H1 (cell line): ENCODE results near the gene CPA1. TPM values are rescaled to one million over a fixed set of nuclear protein-coding genes. Genes with fewer than 3 reads are reported as not detected.

Source experiments
- CTCF ChIA-PET: fragments of 300-600 bp; sonication (Branson Sonifier 250); formaldehyde crosslinking; loops from one replicate; lab custom pipeline; 2021; ENCODE audit not compliant: partially characterized antibody; lab: Charles Lee
- POLR2A ChIA-PET: fragments of 300-600 bp; sonication (Branson Sonifier 250); formaldehyde crosslinking; loops from one replicate; lab custom pipeline; 2021; ENCODE audit warnings: inconsistent platforms; ENCODE audit not compliant: partially characterized antibody; lab: Charles Lee
- DNase-seq, 2 experiments: peaks; one replicate each; pipeline versions ENCODE4 v3.0.0 to v3.0.0-alpha.2; 2010 to 2022; ENCODE audit warnings: low spot score in 2 of 2, low read depth in 1 of 2, mixed read lengths in 1 of 2
- FAIRE-seq: peaks from 2 replicates; lab custom pipeline; 2011; peaks lifted over from hg19 to GRCh38; lab: Jason Lieb, UNC
- H2AFZ ChIP-seq: 2 replicates; pipeline ENCODE4 v1.8.1; 2012; ENCODE audit warnings: low read length, inconsistent platforms
- H2AK5ac ChIP-seq: 2 replicates; pipeline ENCODE4 v1.6.1; 2013; ENCODE audit warnings: low read depth, low read length
- H2BK120ac ChIP-seq: replicated peaks from 2 replicates; pipeline ENCODE3; 2013; ENCODE audit warnings: low read depth, low read length, inconsistent platforms
- H2BK12ac ChIP-seq: 2 replicates; pipeline ENCODE4 v1.6.1; 2013; ENCODE audit warnings: low read depth, low read length
- H2BK15ac ChIP-seq: 2 replicates; pipeline ENCODE4 v1.6.1; 2013; ENCODE audit warnings: low read length
- H2BK20ac ChIP-seq: 2 replicates; pipeline ENCODE4 v1.6.1; 2013; ENCODE audit warnings: low read length
- H2BK5ac ChIP-seq: 2 replicates; pipeline ENCODE4 v1.6.1; 2013; ENCODE audit warnings: low read depth, low read length
- H3K14ac ChIP-seq: 2 replicates; pipeline ENCODE4 v1.6.1; 2013; ENCODE audit warnings: inconsistent platforms; ENCODE audit not compliant: insufficient read length
- H3K18ac ChIP-seq: 2 replicates; pipeline ENCODE4 v1.6.1; 2013; ENCODE audit warnings: low read length; ENCODE audit errors: extremely low read depth
- H3K23ac ChIP-seq: 2 replicates; pipeline ENCODE4 v1.6.1; 2013; ENCODE audit warnings: inconsistent platforms; ENCODE audit not compliant: insufficient read length
- H3K23me2 ChIP-seq: 2 replicates; pipeline ENCODE4 v1.6.1; 2013; ENCODE audit warnings: low read depth, low read length
- H3K27ac ChIP-seq: 2 replicates; pipeline ENCODE4 v1.6.1; 2011; ENCODE audit warnings: low read depth, low read length, inconsistent platforms
- H3K27me3 ChIP-seq, 4 experiments: replicated peaks in 1 of 4; 1 replicate in 1 of 4; 2 replicates in 3 of 4; pipeline versions ENCODE4 v1.6.1 to v1.8.1; 2011 to 2013; ENCODE audit warnings: low read length in 3 of 4, mild to moderate bottlenecking in 3 of 4, inconsistent platforms in 2 of 4, mixed read lengths in 2 of 4, moderate library complexity in 1 of 4; ENCODE audit not compliant: control insufficient read depth in 3 of 4, insufficient read depth in 3 of 4; ENCODE audit errors: extremely low read depth in 1 of 4
- H3K36me3 ChIP-seq, 4 experiments: 2 replicates each; pipeline versions ENCODE4 v1.6.1 to v1.8.1; 2011 to 2013; ENCODE audit warnings: mild to moderate bottlenecking in 4 of 4, low read length in 3 of 4, moderate library complexity in 2 of 4, control low read depth in 1 of 4, inconsistent platforms in 1 of 4; ENCODE audit not compliant: insufficient read depth in 4 of 4, control insufficient read depth in 2 of 4
- H3K4ac ChIP-seq: replicated peaks from 2 replicates; pipeline ENCODE3; 2013; ENCODE audit warnings: low read length, low read depth, mixed read lengths, inconsistent platforms; ENCODE audit not compliant: insufficient read length
- H3K4me1 ChIP-seq, 4 experiments: replicated peaks in 1 of 4; 1 replicate in 1 of 4; 2 replicates in 3 of 4; pipeline versions ENCODE4 v1.6.1 to v1.8.1; 2011 to 2013; ENCODE audit warnings: low read length in 3 of 4, inconsistent platforms in 2 of 4, mixed read lengths in 1 of 4; ENCODE audit not compliant: insufficient read depth in 4 of 4, control insufficient read depth in 3 of 4
- H3K4me2 ChIP-seq, 2 experiments: 2 replicates each; pipeline versions ENCODE4 v1.6.1 to v1.8.1; 2011 to 2013; ENCODE audit warnings: low read depth in 2 of 2, low read length in 2 of 2, control low read depth in 1 of 2, inconsistent platforms in 1 of 2, mild to moderate bottlenecking in 1 of 2; ENCODE audit not compliant: insufficient read depth in 1 of 2
- H3K4me3 ChIP-seq, 4 experiments: fragments of 200-600, 300-600 bp in 1 of 4; sonication (generic), shearing (Covaris generic), sonication (Bioruptor Twin) in 1 of 4; 2 replicates each; pipeline versions ENCODE4 v1.5.1 to v1.8.1; 2011 to 2016; ENCODE audit warnings: low read length in 4 of 4, low read depth in 3 of 4, control low read depth in 2 of 4, inconsistent platforms in 2 of 4, mild to moderate bottlenecking in 2 of 4, mixed read lengths in 1 of 4, moderate library complexity in 1 of 4; ENCODE audit not compliant: insufficient read depth in 2 of 4; ENCODE audit errors: extremely low read depth in 1 of 4
- H3K56ac ChIP-seq: replicated peaks from 2 replicates; pipeline ENCODE3; 2013; ENCODE audit warnings: low read depth, mild to moderate bottlenecking, mixed read lengths, low read length, inconsistent platforms; ENCODE audit not compliant: insufficient read length
- H3K79me1 ChIP-seq: 2 replicates; pipeline ENCODE4 v1.6.1; 2013; ENCODE audit warnings: low read depth, low read length, control low read depth
- H3K79me2 ChIP-seq, 2 experiments: 2 replicates each; pipeline versions ENCODE4 v1.6.1 to v1.8.1; 2012 to 2013; ENCODE audit warnings: low read length in 2 of 2, mild to moderate bottlenecking in 2 of 2, inconsistent platforms in 1 of 2; ENCODE audit not compliant: insufficient read depth in 2 of 2, control insufficient read depth in 1 of 2
- H3K9ac ChIP-seq, 4 experiments: replicated peaks in 1 of 4; 1 replicate in 1 of 4; 2 replicates in 3 of 4; pipeline versions ENCODE4 v1.6.1 to v1.8.1; 2011 to 2013; ENCODE audit warnings: low read depth in 3 of 4, low read length in 3 of 4, control low read depth in 2 of 4, mild to moderate bottlenecking in 2 of 4, moderate library complexity in 2 of 4, inconsistent platforms in 1 of 4; ENCODE audit errors: extremely low read depth in 1 of 4
- H3K9me3 ChIP-seq, 2 experiments: 2 replicates each; pipeline versions ENCODE4 v1.6.1 to v1.8.1; 2012 to 2013; ENCODE audit warnings: mild to moderate bottlenecking in 2 of 2, moderate library complexity in 2 of 2, control low read depth in 1 of 2, inconsistent platforms in 1 of 2, low read depth in 1 of 2, low read length in 1 of 2, mixed read lengths in 1 of 2; ENCODE audit not compliant: insufficient read depth in 2 of 2
- H4K20me1 ChIP-seq, 2 experiments: replicated peaks in 1 of 2; 2 replicates each; pipeline versions ENCODE3 to v1.8.1; 2011 to 2013; ENCODE audit warnings: inconsistent platforms in 2 of 2, low read length in 2 of 2, mild to moderate bottlenecking in 1 of 2; ENCODE audit not compliant: insufficient read depth in 2 of 2, control insufficient read depth in 1 of 2
- H4K5ac ChIP-seq: 2 replicates; pipeline ENCODE4 v1.6.1; 2013; ENCODE audit warnings: low read length, low read depth, mixed read lengths, inconsistent platforms; ENCODE audit not compliant: insufficient read length
- H4K8ac ChIP-seq: 2 replicates; pipeline ENCODE4 v1.8.0; 2013; ENCODE audit warnings: mild to moderate bottlenecking, moderate library complexity, low read length, inconsistent platforms; ENCODE audit not compliant: insufficient read depth; ENCODE audit errors: extremely low read depth
- H4K91ac ChIP-seq: replicated peaks from 2 replicates; pipeline ENCODE3; 2013; ENCODE audit warnings: low read length, mixed read lengths, inconsistent platforms; ENCODE audit not compliant: insufficient read length
- CEBPB ChIP-seq: IDR thresholded peaks from 2 replicates; pipeline ENCODE4 v1.6.1; 2012; ENCODE audit warnings: low read depth, low read length
- E2F6 ChIP-seq: IDR thresholded peaks from 2 replicates; pipeline ENCODE4 v1.6.1; 2012; ENCODE audit warnings: inconsistent platforms
- FOSL1 ChIP-seq: IDR thresholded peaks from 2 replicates; pipeline ENCODE4 v1.6.1; 2011; ENCODE audit warnings: mild to moderate bottlenecking, low read depth, low read length, moderate library complexity; ENCODE audit not compliant: insufficient read depth
- GTF2F1 ChIP-seq: IDR thresholded peaks from 2 replicates; pipeline ENCODE4 v1.6.1; 2012; ENCODE audit warnings: low read depth, low read length, improper control_type of control experiment, borderline replicate concordance
- JUN ChIP-seq: IDR thresholded peaks from 2 replicates; pipeline ENCODE4 v1.6.1; 2011; ENCODE audit warnings: low read depth, mild to moderate bottlenecking, improper control_type of control experiment, low read length
- PHF8 ChIP-seq: fragments of 200-600 bp; sonication (generic); conservative IDR thresholded peaks from 2 replicates; pipeline ENCODE4 v1.7.1; 2012; ENCODE audit warnings: low read depth, mild to moderate bottlenecking, inconsistent platforms, low read length, moderate library complexity
- POU5F1 ChIP-seq: IDR thresholded peaks from 2 replicates; pipeline ENCODE4 v1.6.1; 2011; ENCODE audit warnings: low read depth, mild to moderate bottlenecking, low read length, moderate library complexity
- RAD21 ChIP-seq, 2 experiments: IDR thresholded peaks in 1 of 2; conservative IDR thresholded peaks in 1 of 2; 2 replicates each; pipeline ENCODE4 v1.6.1; 2011; ENCODE audit warnings: low read depth in 2 of 2, low read length in 2 of 2, improper control_type of control experiment in 1 of 2, inconsistent platforms in 1 of 2, mild to moderate bottlenecking in 1 of 2, moderate library complexity in 1 of 2
- SP1 ChIP-seq: IDR thresholded peaks from 2 replicates; pipeline ENCODE4 v1.6.1; 2011; ENCODE audit warnings: low read depth, low read length
- SUZ12 ChIP-seq: fragments of 200-600 bp; sonication (generic); IDR thresholded peaks from 2 replicates; pipeline ENCODE4 v1.6.1; 2012; ENCODE audit warnings: mild to moderate bottlenecking, inconsistent platforms, low read length, moderate library complexity, mixed read lengths
- TAF1 ChIP-seq: IDR thresholded peaks from 2 replicates; pipeline ENCODE4 v1.6.1; 2011; ENCODE audit warnings: mild to moderate bottlenecking, low read depth, low read length
- WGBS, 2 experiments: shearing (Covaris generic) in 1 of 2; methylation state at CpG; one replicate each; pipeline versions ENCODE4 v1.1.6 to v1.1.7; 2013 to 2015; ENCODE audit warnings: low lambda C conversion rate in 2 of 2, mixed read lengths in 2 of 2, inconsistent platforms in 1 of 2, low coverage in 1 of 2, missing lambda C conversion rate in 1 of 2; ENCODE audit not compliant: insufficient replicate concordance in 2 of 2, insufficient coverage in 1 of 2, insufficient read length in 1 of 2; ENCODE audit errors: extremely low coverage in 1 of 2, missing lambda C conversion rate in 1 of 2; 5-methylcytosine and 5-hydroxymethylcytosine counted together
- polyA plus RNA-seq, 7 experiments: library from polyadenylated mRNA; depleted of rRNA in 3 of 7; stranded (reverse) in 5 of 7; unstranded in 2 of 7; fragments of >200 nt in 5 of 7; fragments of 200-250 nt in 2 of 7; gene quantifications; 1 replicate in 5 of 7; 2 replicates in 1 of 7; 4 replicates in 1 of 7; pipeline versions ENCODE4 v1.2.1 to v1.2.3, GENCODE V29; 2011 to 2013; ENCODE audit warnings: missing spikeins in 2 of 7, mixed read lengths in 2 of 7
- total RNA-seq: library from RNA; stranded (reverse); fragmentation: NEBNext Ultra II Directional; extraction: Animal tissue kit (Norgen Biotek cat#: 25700); gene quantifications from 2 replicates; pipeline ENCODE4 v1.2.1, GENCODE V29; 2021

Gene CPA1
- total and polyA plus RNA-seq, 2 of the 8 experiments (the other 6 are each of a cell fraction or from before 2014, with no cell fraction given) = not detected

- Histone ChIP-seq H3K79me2 (no peaks in the 10 kb centered on the region), H2BK120ac (no peak overlapping the region), H2BK15ac (peak overlapping the region; percentile 51; the same call in 1 of the 2 replicates), H2BK5ac (peak overlapping the region; percentile 69; the same call in 1 of the 2 replicates), H4K8ac (no peak overlapping the region), H2BK12ac (peak overlapping the region; percentile 94; the same call in 1 of the 2 replicates), H3K14ac (no peak overlapping the region), H3K4me2 (0 out of 4 replicates have a peak overlapping the region, but pooled peaks of 1 of the 2 experiments have one; percentile 9), H2AK5ac (no peak overlapping the region), H4K91ac (peak overlapping the region; percentile 87), H3K23ac (no peak overlapping the region), H3K79me1 (no peaks in the 10 kb centered on the region), H3K9me3 (0 out of 4 replicates have a peak, but pooled peaks cover 0 to 6% of the 10 kb centered on the region in 2 experiments), H4K5ac (no peak overlapping the region), H3K18ac (peak overlapping the region; percentile 39; the same call in 1 of the 2 replicates), H3K4ac (no peak overlapping the region), H2BK20ac (peak overlapping the region; percentile 87; the same call in 1 of the 2 replicates), H4K20me1 (no peaks in the 10 kb centered on the region), H3K4me3 (no peak overlapping the region), H3K56ac (no peak overlapping the region), H3K27me3 (no peaks in the 10 kb centered on the region), H3K4me1 (peaks cover 5 to 14% (median 12%) of the 10 kb centered on the region in 4 experiments), H3K23me2 (no peaks in the 10 kb centered on the region), H3K27ac (0 out of 2 replicates have a peak overlapping the region, but pooled peaks have one; percentile 23), H3K36me3 (no peaks in the 10 kb centered on the region), H2AFZ (peak overlapping the region; percentile 98), H3K9ac (peak overlapping the region in 1 of 4 experiments; percentile 20; a peak in 2 of 7 replicates)
- no peak for DNase-seq
- ChIA-PET CTCF (interaction anchor here (0.6 to 1.4 kb wide), 6 partner anchors 9 to 79 kb away, joined by 3 to 4 read pairs (median 4); no protein-coding TSS in a partner anchor), POLR2A (interaction anchor here (1.0 kb wide), 1 partner anchor 12 kb away, joined by 3 read pairs; the partner anchor contains the start of gene CPA5)
- WGBS, 2 experiments = 90% methylated on average over 16 of the region's 16 CpGs; no CpG with 5 or more reads in 1 of the 2 experiments
- FAIRE-seq = no peak
- TF ChIP-seq SP1 = no peak
- no peak for TF ChIP-seq CEBPB
- no peak for TF ChIP-seq GTF2F1
- no peak for TF ChIP-seq SUZ12
- TF ChIP-seq PHF8 = no peak
- TF ChIP-seq POU5F1 = no peak
- no peak for TF ChIP-seq FOSL1
- no peak for TF ChIP-seq RAD21 (IDR thresholded peaks at IDR 0.05 in 1 of 2, conservative IDR thresholded peaks at IDR 0.05 in 1 of 2; ENCODE audit: low read depth in 2 of 2, low read length in 2 of 2)
- no peak for TF ChIP-seq E2F6
- no peak for TF ChIP-seq TAF1
- no peak for TF ChIP-seq JUN
Measured at GRCh38 chr7:130356876-130357611, 23.2 kb upstream of the CPA1 start.
